ENCODE data around the gene LCOR.

LCOR gene

GRCh38 chr10:96917628-96918027 lies 85.5 kb downstream of the LCOR start:
- FAIRE-seq = no peak
- no peak for TF ChIP-seq CTCF (IDR thresholded peaks at IDR 0.05; ENCODE audit: insufficient read depth, missing control alignments)
- DNase-seq (ENCODE audit: insufficient read length, low spot score) = no peak

- FAIRE-seq (no peak), DNase-seq (ENCODE audit: insufficient read length, low spot score) (no peak)
- no peak for TF ChIP-seq CTCF (IDR thresholded peaks at IDR 0.05; ENCODE audit: insufficient read depth, missing control alignments)
Observed at GRCh38 chr10:96918214-96919002, 86.3 kb downstream of the LCOR start.

GRCh38 chr10:96919785-96920430 lies 87.8 kb downstream of the LCOR start:
- no peak for FAIRE-seq
- DNase-seq (ENCODE audit: insufficient read length, low spot score) = no peak

GRCh38 chr10:96921655-96922054 lies 89.6 kb downstream of the LCOR start:
- TF ChIP-seq CTCF (IDR thresholded peaks at IDR 0.05; ENCODE audit: insufficient read depth, missing control alignments) = no peak

More at GRCh38 chr10:96919785-96920430, 87.8 kb downstream of the LCOR start:
- TF ChIP-seq CTCF (IDR thresholded peaks at IDR 0.05; ENCODE audit: insufficient read depth, missing control alignments) = no peak

GRCh38 chr10:96922978-96923948 lies 91.2 kb downstream of the LCOR start:
- DNase-seq (ENCODE audit: insufficient read length, low spot score) (no peak), FAIRE-seq (no peak)

More at GRCh38 chr10:96921655-96922054, 89.6 kb downstream of the LCOR start:
- FAIRE-seq = no peak
- DNase-seq (ENCODE audit: insufficient read length, low spot score) = no peak

GRCh38 chr10:96924861-96925260 lies 92.8 kb downstream of the LCOR start:
- DNase-seq (ENCODE audit: insufficient read length, low spot score) (no peak), FAIRE-seq (no peak)
- no peak for TF ChIP-seq CTCF (IDR thresholded peaks at IDR 0.05; ENCODE audit: insufficient read depth, missing control alignments)

More at GRCh38 chr10:96922978-96923948, 91.2 kb downstream of the LCOR start:
- no peak for TF ChIP-seq CTCF (IDR thresholded peaks at IDR 0.05; ENCODE audit: insufficient read depth, missing control alignments)

Measured in D721Med (cell line).